NT2/D1 (cell line): ENCODE data around the gene ABCG1.

Experiments used
- DNase-seq: peaks from one replicate; pipeline ENCODE4 v3.0.0-alpha.2; 2011; ENCODE audit warnings: low read depth, low spot score
- H3K27me3 ChIP-seq: 2 replicates; pipeline ENCODE4 v1.6.0; 2011; ENCODE audit warnings: mild to moderate bottlenecking; ENCODE audit not compliant: insufficient read length, insufficient read depth
- H3K36me3 ChIP-seq: 2 replicates; pipeline ENCODE4 v1.6.1; 2011; ENCODE audit warnings: mild to moderate bottlenecking, low read length, mixed read lengths; ENCODE audit not compliant: insufficient read depth, insufficient read length
- H3K4me1 ChIP-seq: 2 replicates; pipeline ENCODE4 v1.5.1; 2011; ENCODE audit not compliant: insufficient read depth, insufficient read length
- H3K4me3 ChIP-seq: 2 replicates; pipeline ENCODE4 v1.5.1; 2011; ENCODE audit warnings: low read depth; ENCODE audit not compliant: insufficient read length
- H3K9ac ChIP-seq: 2 replicates; pipeline ENCODE4 v1.6.0; 2011; ENCODE audit warnings: low read depth; ENCODE audit not compliant: insufficient read length
- H3K9me3 ChIP-seq: 2 replicates; pipeline ENCODE4 v1.5.1; 2011; ENCODE audit warnings: mild to moderate bottlenecking, low read length; ENCODE audit not compliant: insufficient read depth
- SUZ12 ChIP-seq: IDR thresholded peaks from 2 replicates; pipeline ENCODE4 v1.6.1; 2011; ENCODE audit not compliant: insufficient read length, insufficient read depth; ENCODE audit errors: extremely low read depth
- YY1 ChIP-seq: IDR thresholded peaks from 2 replicates; pipeline ENCODE4 v1.6.1; 2011; ENCODE audit not compliant: insufficient read length, insufficient read depth
- ZNF274 ChIP-seq: IDR thresholded peaks from 2 replicates; pipeline ENCODE4 v1.6.1; 2011; ENCODE audit warnings: mild to moderate bottlenecking, low read depth, low read length

Gene ABCG1

GRCh38 chr21:42314616-42315295 lies 95.8 kb downstream of the ABCG1 start:
- TF ChIP-seq ZNF274 (no peak), YY1 (no peak), SUZ12 (no peak)
- no peak for DNase-seq
- no peaks in the 10 kb centered on the region for H3K9me3 ChIP-seq
- H3K9ac ChIP-seq: peak overlapping the region; percentile 25
- H3K4me3 ChIP-seq: no peak overlapping the region
- H3K4me1 ChIP-seq: peaks cover 64% of the 10 kb centered on the region
- no peaks in the 10 kb centered on the region for H3K36me3 ChIP-seq
- peaks cover 3% of the 10 kb centered on the region for H3K27me3 ChIP-seq

- Histone ChIP-seq H3K36me3 (no peaks in the 10 kb centered on the region), H3K4me3 (no peak within 1 kb of the TSS), H3K9me3 (no peaks in the 10 kb centered on the region), H3K4me1 (peaks cover 63% of the 10 kb centered on the region), H3K27me3 (peaks cover 3% of the 10 kb centered on the region), H3K9ac (peak within 1 kb of the TSS; percentile 25)
- TF ChIP-seq SUZ12 (no peak), ZNF274 (no peak), YY1 (no peak)
- no peak for DNase-seq
Measured at GRCh38 chr21:42315296-42315891, 96.5 kb downstream of the ABCG1 start, which contains the start of gene TFF3. Gene TFF3 (minus strand): TSS chr21:42315409. CDS start chr21:42315374, 35 bp downstream.

GRCh38 chr21:42316891-42317290 lies 98.0 kb downstream of the ABCG1 start:
- H3K36me3 ChIP-seq: no peaks in the 10 kb centered on the region
- no peak overlapping the region for H3K4me3 ChIP-seq
- TF ChIP-seq ZNF274 (no peak), YY1 (no peak), SUZ12 (no peak)
- H3K27me3 ChIP-seq: peaks cover 3% of the 10 kb centered on the region
- H3K9ac ChIP-seq: no peak overlapping the region
- no peak for DNase-seq
- no peaks in the 10 kb centered on the region for H3K9me3 ChIP-seq
- peaks cover 54% of the 10 kb centered on the region for H3K4me1 ChIP-seq

GRCh38 chr21:42317341-42317741 lies 98.4 kb downstream of the ABCG1 start:
- TF ChIP-seq YY1 (no peak), SUZ12 (no peak), ZNF274 (no peak)
- Histone ChIP-seq H3K36me3 (no peaks in the 10 kb centered on the region), H3K9me3 (no peaks in the 10 kb centered on the region), H3K9ac (no peak overlapping the region), H3K4me3 (no peak overlapping the region), H3K4me1 (peaks cover 51% of the 10 kb centered on the region), H3K27me3 (no peaks in the 10 kb centered on the region)
- no peak for DNase-seq

GRCh38 chr21:42317826-42318746 lies 99.1 kb downstream of the ABCG1 start:
- Histone ChIP-seq H3K4me3 (no peak overlapping the region), H3K27me3 (no peaks in the 10 kb centered on the region), H3K4me1 (peaks cover 45% of the 10 kb centered on the region), H3K36me3 (no peaks in the 10 kb centered on the region), H3K9ac (no peak overlapping the region), H3K9me3 (no peaks in the 10 kb centered on the region)
- DNase-seq: no peak
- no peak for TF ChIP-seq YY1
- no peak for TF ChIP-seq ZNF274
- no peak for TF ChIP-seq SUZ12

GRCh38 chr21:42319376-42319775 lies 100.4 kb downstream of the ABCG1 start:
- TF ChIP-seq YY1 (no peak), SUZ12 (no peak), ZNF274 (no peak)
- Histone ChIP-seq H3K27me3 (no peaks in the 10 kb centered on the region), H3K9ac (no peak overlapping the region), H3K4me1 (peaks cover 39% of the 10 kb centered on the region), H3K4me3 (no peak overlapping the region), H3K36me3 (no peaks in the 10 kb centered on the region), H3K9me3 (no peaks in the 10 kb centered on the region)
- no peak for DNase-seq
